Femur (tissue), 1 donor: Measurements from ENCODE around the gene CANT1.
"Not testable (repeated sequence)": the region's sequence is repeated elsewhere in the genome, so short reads cannot be mapped to it uniquely, and the experiment has no call there.

Experiments
- DNase-seq: peaks from one replicate; pipeline ENCODE4 v3.0.0-alpha.2; 2017

CANT1 gene

GRCh38 chr17:78956254-78956653 is 53.3 kb downstream of the CANT1 start:
- no peak for DNase-seq

GRCh38 chr17:78954684-78955083 is 54.9 kb downstream of the CANT1 start:
- DNase-seq = no peak

GRCh38 chr17:78953356-78954350 is 55.9 kb downstream of the CANT1 start:
- no peak for DNase-seq

GRCh38 chr17:78952706-78953105 is 56.9 kb downstream of the CANT1 start:
- no peak for DNase-seq

- DNase-seq = no peak
Measured at GRCh38 chr17:78951967-78952551, 57.5 kb downstream of the CANT1 start.

- DNase-seq = no peak
Measured at GRCh38 chr17:78950870-78951269, 58.7 kb downstream of the CANT1 start.

GRCh38 chr17:78947235-78948149 is 62.1 kb downstream of the CANT1 start:
- DNase-seq = no peak

GRCh38 chr17:78946631-78947030 is 62.9 kb downstream of the CANT1 start:
- DNase-seq = no peak

- no peak for DNase-seq
Measured at GRCh38 chr17:78946131-78946530, 63.4 kb downstream of the CANT1 start.

- not testable (repeated sequence) for DNase-seq
Measured at GRCh38 chr17:78945455-78945854, 64.1 kb downstream of the CANT1 start.

GRCh38 chr17:78944956-78945355 is 64.6 kb downstream of the CANT1 start:
- no peak for DNase-seq

GRCh38 chr17:78944026-78944425 is 65.5 kb downstream of the CANT1 start:
- DNase-seq = no peak
